CD4-positive, alpha-beta T cell (primary cell): ENCODE measurements around the gene RAB14. TPM values are rescaled to one million over a fixed set of nuclear protein-coding genes. Genes with fewer than 3 reads are reported as not detected.
A peak's percentile ranks its signal among the peaks of the same experiment; 100 is the strongest.

Experiments used
- ATAC-seq: fragments of 200-7000 bp; cut with Tn5 transposase; one replicate; pipeline ENCODE4 v1.10.0; 2022; ENCODE audit warnings: mild to moderate bottlenecking; ENCODE audit not compliant: poor library complexity
- CTCF ChIA-PET: fragments of 350-600 bp; sonication (Branson Sonifier 250); formaldehyde crosslinking; loops from one replicate; lab custom pipeline; 2021; ENCODE audit warnings: antibody characterized with exemption, inconsistent platforms; lab: Charles Lee
- POLR2A ChIA-PET: fragments of 350-600 bp; sonication (Branson Sonifier 250); formaldehyde crosslinking; loops from one replicate; lab custom pipeline; 2021; ENCODE audit warnings: antibody characterized with exemption, inconsistent platforms; lab: Charles Lee
- DNase-seq, 14 experiments: peaks; one replicate each; pipeline ENCODE4 v3.0.0-alpha.2; 2013 to 2020; ENCODE audit warnings: mixed read lengths in 2 of 14
- H3K27ac ChIP-seq, 2 donors: one replicate each; pipeline versions ENCODE4 v1.5.1 to v1.7.0; 2013; ENCODE audit warnings: low read length in 2 of 2, low read depth in 1 of 2, mild to moderate bottlenecking in 1 of 2
- H3K27me3 ChIP-seq, 2 experiments: 1 replicate in 1 of 2; 2 replicates in 1 of 2; pipeline versions ENCODE4 v1.6.1 to v1.7.0; 2013; ENCODE audit warnings: low read length in 2 of 2, control low read depth in 1 of 2, mild to moderate bottlenecking in 1 of 2, moderate library complexity in 1 of 2; ENCODE audit not compliant: insufficient read depth in 2 of 2, control insufficient read depth in 1 of 2
- H3K36me3 ChIP-seq: one replicate; pipeline ENCODE4 v1.6.1; 2013; ENCODE audit warnings: low read length, control low read depth; ENCODE audit not compliant: insufficient read depth
- H3K4me1 ChIP-seq: one replicate; pipeline ENCODE4 v1.6.1; 2013; ENCODE audit warnings: low read length, control low read depth; ENCODE audit not compliant: insufficient read depth
- H3K4me3 ChIP-seq: one replicate; pipeline ENCODE4 v1.5.1; 2013; ENCODE audit warnings: mild to moderate bottlenecking, low read length, moderate library complexity
- H3K9me3 ChIP-seq, 2 experiments: 1 replicate in 1 of 2; 2 replicates in 1 of 2; pipeline versions ENCODE4 v1.6.1 to v1.7.0; 2013; ENCODE audit warnings: low read length in 2 of 2, mild to moderate bottlenecking in 2 of 2, control low read depth in 1 of 2, moderate library complexity in 1 of 2; ENCODE audit not compliant: control insufficient read depth in 1 of 2, insufficient read depth in 1 of 2
- H3K27ac Mint-ChIP-seq: one replicate; pipeline ENCODE4 v1.8.0; 2020; ENCODE audit warnings: mixed read lengths
- H3K27me3 Mint-ChIP-seq: one replicate; pipeline ENCODE4 v1.8.0; 2021; ENCODE audit warnings: mixed read lengths
- H3K36me3 Mint-ChIP-seq: one replicate; pipeline ENCODE4 v1.8.0; 2021; ENCODE audit warnings: low read depth, mixed read lengths
- H3K4me1 Mint-ChIP-seq: one replicate; pipeline ENCODE4 v1.8.0; 2021; ENCODE audit warnings: low read depth, mixed read lengths
- H3K4me3 Mint-ChIP-seq: one replicate; pipeline ENCODE4 v1.8.0; 2020; ENCODE audit warnings: mild to moderate bottlenecking, mixed read lengths
- H3K9me3 Mint-ChIP-seq: one replicate; pipeline ENCODE4 v1.8.0; 2020; ENCODE audit warnings: mixed read lengths
- intact Hi-C, 2 experiments: fragments of 100-400 bp; cut with DNase I in 1 of 2; cut with micrococcal nuclease in 1 of 2; formaldehyde crosslinking; loops; one replicate each; pipeline versions ENCODE4 v1.15.1 to v1.9.0; 2023 to 2025; cut with DNase I, micrococcal nuclease
- polyA plus RNA-seq, 2 donors: library from polyadenylated mRNA; unstranded; fragments of 120-200 nt; gene quantifications; one replicate each; pipeline ENCODE4 v1.2.1, GENCODE V29; 2013
- total RNA-seq, 174 experiments: library from RNA in 2 of 174; stranded (reverse) in 2 of 174; gene quantifications; one replicate each; pipeline ENCODE4 v1.2.3 and lab custom pipeline; 2021 to 2026
- TF ChIP-seq, protein P1 (sequence below): fragments of 200-600 bp; IDR thresholded peaks from one replicate; pipeline ENCODE4 v1.8.0; 2022; ENCODE audit warnings: antibody characterized with exemption, mild to moderate bottlenecking

The RAB14 gene
- total RNA-seq (10 to 100 TPM; 57.4 to 58.2 TPM), total RNA-seq (lab: John Stamatoyannopoulos, UW) (57.7 to 174 (median 97.8) reads per million in 172 experiments)
- polyA plus RNA-seq (2013, experiment 1 of 2): 41.6 TPM
- polyA plus RNA-seq (2013, experiment 2 of 2): 41.8 TPM

DNA sequence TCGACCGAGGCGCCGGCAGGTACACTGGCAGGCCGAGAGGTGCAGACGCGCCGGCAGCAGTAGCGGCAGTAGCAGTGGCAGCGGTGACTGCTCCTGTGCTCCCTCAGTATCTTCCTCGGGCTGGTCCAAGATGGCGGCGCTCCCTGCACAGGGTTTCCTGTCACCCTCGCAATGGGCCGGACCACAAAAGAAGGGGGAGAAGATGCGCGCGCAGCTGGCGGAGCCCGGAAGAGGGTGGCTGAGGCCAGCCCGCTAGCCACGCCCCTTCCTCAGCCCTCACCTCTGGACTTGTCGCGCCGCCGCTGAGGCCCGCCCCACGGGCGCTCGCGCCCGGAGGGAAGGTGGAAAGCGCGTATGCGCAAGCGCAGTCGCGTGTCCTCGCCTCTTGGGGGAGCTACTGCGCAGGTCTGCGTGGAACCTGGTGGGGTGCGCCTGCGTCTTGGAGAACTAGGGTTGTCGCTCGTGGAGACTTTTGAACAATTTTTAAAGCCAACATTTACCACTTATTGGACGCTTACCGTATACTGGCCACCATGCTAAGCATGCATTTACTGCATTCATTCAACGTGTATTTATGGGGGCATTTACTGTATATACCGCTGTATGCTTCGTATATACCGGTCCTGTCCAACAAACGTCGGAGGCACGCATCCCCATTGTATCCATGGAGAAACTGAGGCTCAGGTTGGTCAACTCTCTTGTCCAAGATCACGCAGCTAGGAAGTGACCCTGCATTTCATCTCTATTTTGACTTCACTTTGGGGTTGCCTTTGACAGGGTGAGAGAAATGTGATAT, at the start of gene RAB14:
RAB14 (minus strand) TSS at position 132 of the 796 bp plus-strand sequence. CDS start 8,457 bp downstream, outside the sequence.
- no peaks in the 10 kb centered on the region for H3K27me3 ChIP-seq
- ChIA-PET CTCF (interaction anchor here (0.7 to 1.6 kb wide), 7 partner anchors 9 to 142 kb away, joined by 3 to 8 read pairs (median 3); no protein-coding TSS in a partner anchor), POLR2A (interaction anchor here (0.6 to 4.3 kb wide), 18 partner anchors 9 to 1062 kb away, joined by 3 to 50 read pairs (median 4); partner anchors contain the start of genes CNTRL, FBXW2 and RBM18)
- Mint-ChIP-seq H3K27ac (peak within 1 kb of the TSS; percentile 91), H3K36me3 (peaks cover 16% of the 10 kb centered on the region), H3K4me1 (peaks cover 49% of the 10 kb centered on the region), H3K27me3 (no peaks in the 10 kb centered on the region), H3K9me3 (no peaks in the 10 kb centered on the region), H3K4me3 (peak within 1 kb of the TSS; percentile 96)
- DNase-seq (peak; percentile 100), ATAC-seq (peak; percentile 89)
- peak within 1 kb of the TSS; percentile 76 to 87 for H3K27ac ChIP-seq
- H3K36me3 ChIP-seq: no peaks in the 10 kb centered on the region
- no peaks in the 10 kb centered on the region for H3K9me3 ChIP-seq
- peaks cover 11% of the 10 kb centered on the region for H3K4me1 ChIP-seq
- TF ChIP-seq, protein P1, sequence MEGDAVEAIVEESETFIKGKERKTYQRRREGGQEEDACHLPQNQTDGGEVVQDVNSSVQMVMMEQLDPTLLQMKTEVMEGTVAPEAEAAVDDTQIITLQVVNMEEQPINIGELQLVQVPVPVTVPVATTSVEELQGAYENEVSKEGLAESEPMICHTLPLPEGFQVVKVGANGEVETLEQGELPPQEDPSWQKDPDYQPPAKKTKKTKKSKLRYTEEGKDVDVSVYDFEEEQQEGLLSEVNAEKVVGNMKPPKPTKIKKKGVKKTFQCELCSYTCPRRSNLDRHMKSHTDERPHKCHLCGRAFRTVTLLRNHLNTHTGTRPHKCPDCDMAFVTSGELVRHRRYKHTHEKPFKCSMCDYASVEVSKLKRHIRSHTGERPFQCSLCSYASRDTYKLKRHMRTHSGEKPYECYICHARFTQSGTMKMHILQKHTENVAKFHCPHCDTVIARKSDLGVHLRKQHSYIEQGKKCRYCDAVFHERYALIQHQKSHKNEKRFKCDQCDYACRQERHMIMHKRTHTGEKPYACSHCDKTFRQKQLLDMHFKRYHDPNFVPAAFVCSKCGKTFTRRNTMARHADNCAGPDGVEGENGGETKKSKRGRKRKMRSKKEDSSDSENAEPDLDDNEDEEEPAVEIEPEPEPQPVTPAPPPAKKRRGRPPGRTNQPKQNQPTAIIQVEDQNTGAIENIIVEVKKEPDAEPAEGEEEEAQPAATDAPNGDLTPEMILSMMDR: peak; percentile 62
- H3K4me3 ChIP-seq: peak within 1 kb of the TSS; percentile 75
- intact Hi-C loops: loop anchor here (5.0 kb wide), 7 partner anchors 80 to 620 kb away; partner anchors contain the start of genes CDK5RAP2 (in 1 of the 2), FBXW2 (in 1 of the 2), MEGF9 (in 1 of the 2) and PSMD5 (in 1 of the 2)

DNA sequence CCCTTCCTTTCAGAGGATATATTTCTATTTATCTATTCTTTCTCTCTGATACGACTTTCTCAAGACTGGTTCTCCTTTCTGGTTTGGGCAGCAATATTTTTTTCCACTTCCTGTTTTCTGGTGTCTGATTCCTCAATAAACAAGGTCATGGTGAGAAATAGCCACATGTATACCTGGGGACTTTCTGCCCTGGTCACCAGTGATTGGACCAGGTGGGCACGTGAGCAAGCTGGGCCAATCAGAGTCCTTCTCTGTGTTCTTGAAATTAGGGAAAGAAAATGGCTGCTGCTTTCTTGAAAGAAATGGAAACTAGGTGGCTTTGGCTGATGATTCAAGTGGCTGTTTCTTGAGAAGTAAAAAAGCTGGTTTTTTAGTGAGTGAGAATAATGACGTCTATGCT, 47.9 kb upstream of the RAB14 start:
- Mint-ChIP-seq H3K36me3 (no peaks in the 10 kb centered on the region), H3K27ac (no peak overlapping the region), H3K27me3 (no peaks in the 10 kb centered on the region), H3K9me3 (no peaks in the 10 kb centered on the region), H3K4me1 (no peaks in the 10 kb centered on the region), H3K4me3 (no peak overlapping the region)
- ChIA-PET POLR2A (no interaction called here), CTCF (no interaction called here)
- no peaks in the 10 kb centered on the region for H3K27me3 ChIP-seq
- H3K4me3 ChIP-seq: no peak overlapping the region
- no peak for ATAC-seq
- no peaks in the 10 kb centered on the region for H3K36me3 ChIP-seq
- TF ChIP-seq, protein P1: no peak
- intact Hi-C loops: no loop called here
- DNase-seq: peak in 3 of 14 experiments; percentile 12 to 69 (median 58)
- H3K4me1 ChIP-seq: no peaks in the 10 kb centered on the region
- no peak overlapping the region for H3K27ac ChIP-seq
- peaks cover 0 to under 1% of the 10 kb centered on the region in 2 experiments for H3K9me3 ChIP-seq

DNA sequence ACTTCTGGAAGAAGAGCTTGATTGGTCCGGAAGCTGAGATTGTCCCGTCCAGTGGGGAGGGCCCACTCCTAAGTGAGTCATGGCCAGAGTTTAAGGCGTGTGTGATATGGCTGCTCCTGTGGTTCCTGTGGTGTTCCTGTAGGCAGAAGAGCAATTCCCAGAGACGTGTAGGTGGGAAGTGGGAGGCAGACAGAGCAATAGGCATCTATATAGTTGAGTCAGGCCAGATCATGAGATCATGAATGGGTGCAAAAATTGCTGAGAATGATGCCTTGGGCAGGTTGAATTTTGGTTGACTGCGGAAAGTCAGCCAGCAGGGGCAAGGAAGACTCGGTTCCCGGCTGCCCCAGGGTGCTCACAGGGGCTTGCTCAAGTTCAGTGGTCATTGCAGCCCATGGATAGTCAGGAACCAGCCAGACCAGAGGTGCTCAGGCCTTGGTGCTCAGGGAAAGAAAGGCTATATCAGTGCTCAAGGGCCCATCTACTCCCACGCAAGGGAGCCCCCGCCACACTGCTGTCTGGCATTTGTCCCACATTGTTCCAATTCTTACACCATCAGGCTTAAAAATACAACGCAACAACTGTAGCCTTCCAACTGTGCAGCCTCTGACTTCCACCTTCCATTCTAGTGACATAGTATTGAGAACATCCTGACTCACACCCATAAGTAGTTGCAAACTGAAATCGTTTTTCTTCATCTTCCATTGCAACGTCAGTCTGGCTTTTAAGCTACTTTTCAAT, 45.3 kb upstream of the RAB14 start:
- DNase-seq (no peak), ATAC-seq (no peak)
- no peaks in the 10 kb centered on the region for H3K4me1 Mint-ChIP-seq
- H3K27ac Mint-ChIP-seq: no peak overlapping the region
- no peak overlapping the region for H3K27ac ChIP-seq
- no peaks in the 10 kb centered on the region for H3K36me3 ChIP-seq
- CTCF ChIA-PET: no interaction called here
- H3K36me3 Mint-ChIP-seq: no peaks in the 10 kb centered on the region
- TF ChIP-seq, protein P1: no peak
- no peak overlapping the region for H3K4me3 Mint-ChIP-seq
- H3K4me3 ChIP-seq: no peak overlapping the region
- POLR2A ChIA-PET: interaction anchor here (0.8 kb wide), 1 partner anchor 25 kb away, joined by 3 read pairs; no protein-coding TSS in a partner anchor
- H3K27me3 Mint-ChIP-seq: no peaks in the 10 kb centered on the region
- no peaks in the 10 kb centered on the region for H3K4me1 ChIP-seq
- peaks cover 4 to 8% of the 10 kb centered on the region in 2 experiments for H3K9me3 ChIP-seq
- intact Hi-C loops: no loop called here
- no peaks in the 10 kb centered on the region for H3K27me3 ChIP-seq
- no peaks in the 10 kb centered on the region for H3K9me3 Mint-ChIP-seq
